ENCODE data around the gene PTGR3. TPM values are rescaled to one million over a fixed set of nuclear protein-coding genes. Genes with fewer than 3 reads are reported as not detected.

Gene PTGR3
- total RNA-seq, 1 donor from 2014 or later: 6.6 TPM

DNA sequence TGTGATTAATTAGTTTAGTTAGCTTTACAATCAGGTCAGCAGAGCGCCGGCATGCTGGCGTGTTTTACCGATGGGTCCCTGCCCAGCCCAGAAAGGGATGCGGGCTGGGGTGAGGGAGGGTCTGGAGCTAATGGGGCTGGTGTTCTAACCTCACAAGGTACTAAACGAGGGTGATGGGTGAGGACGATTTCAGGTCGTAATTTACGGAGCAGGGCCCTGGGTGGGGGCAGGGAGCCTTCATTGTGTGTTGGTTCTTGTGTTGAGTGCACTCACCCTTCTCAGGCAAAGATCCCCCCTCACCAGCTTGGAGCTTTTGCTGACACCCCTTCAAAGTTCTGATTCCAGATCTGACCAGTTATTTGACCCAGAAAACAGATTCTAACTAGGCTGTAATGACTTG lies 39.5 kb downstream of the PTGR3 start:
- no peaks in the 10 kb centered on the region for H3K27me3 ChIP-seq (ENCODE audit: control insufficient read depth, insufficient read depth, low read length)
- no peak for DNase-seq (ENCODE audit: low read depth)
- H3K36me3 ChIP-seq (ENCODE audit: control insufficient read depth, insufficient read depth, low read length): no peaks in the 10 kb centered on the region
- TF ChIP-seq, protein P1, sequence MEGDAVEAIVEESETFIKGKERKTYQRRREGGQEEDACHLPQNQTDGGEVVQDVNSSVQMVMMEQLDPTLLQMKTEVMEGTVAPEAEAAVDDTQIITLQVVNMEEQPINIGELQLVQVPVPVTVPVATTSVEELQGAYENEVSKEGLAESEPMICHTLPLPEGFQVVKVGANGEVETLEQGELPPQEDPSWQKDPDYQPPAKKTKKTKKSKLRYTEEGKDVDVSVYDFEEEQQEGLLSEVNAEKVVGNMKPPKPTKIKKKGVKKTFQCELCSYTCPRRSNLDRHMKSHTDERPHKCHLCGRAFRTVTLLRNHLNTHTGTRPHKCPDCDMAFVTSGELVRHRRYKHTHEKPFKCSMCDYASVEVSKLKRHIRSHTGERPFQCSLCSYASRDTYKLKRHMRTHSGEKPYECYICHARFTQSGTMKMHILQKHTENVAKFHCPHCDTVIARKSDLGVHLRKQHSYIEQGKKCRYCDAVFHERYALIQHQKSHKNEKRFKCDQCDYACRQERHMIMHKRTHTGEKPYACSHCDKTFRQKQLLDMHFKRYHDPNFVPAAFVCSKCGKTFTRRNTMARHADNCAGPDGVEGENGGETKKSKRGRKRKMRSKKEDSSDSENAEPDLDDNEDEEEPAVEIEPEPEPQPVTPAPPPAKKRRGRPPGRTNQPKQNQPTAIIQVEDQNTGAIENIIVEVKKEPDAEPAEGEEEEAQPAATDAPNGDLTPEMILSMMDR (IDR thresholded peaks at IDR 0.05; ENCODE audit: insufficient read depth, low read length, poor library complexity, severe bottlenecking): no peak
- no peak overlapping the region for H3K4me3 ChIP-seq (ENCODE audit: low read depth, low read length)

DNA sequence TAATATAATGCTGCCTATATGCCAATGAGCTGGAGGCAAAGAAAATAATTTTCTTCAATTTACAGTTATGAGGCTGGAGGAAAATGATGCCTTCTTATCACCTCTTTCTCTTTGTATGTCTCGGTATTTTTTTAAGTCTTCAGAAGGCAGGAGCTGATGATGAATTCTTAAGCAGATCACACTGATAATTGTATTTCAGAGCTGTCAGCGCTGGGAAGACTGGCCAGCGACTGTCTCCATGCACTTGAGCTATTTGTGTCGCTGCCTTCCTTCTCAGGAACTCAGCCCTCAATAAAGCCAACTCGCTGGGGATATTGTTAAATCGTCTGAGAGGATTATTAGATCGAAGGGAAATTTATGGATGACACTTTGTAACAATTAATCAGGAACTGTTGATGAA lies 40.3 kb downstream of the PTGR3 start:
- no peaks in the 10 kb centered on the region for H3K27me3 ChIP-seq (ENCODE audit: control insufficient read depth, insufficient read depth, low read length)
- H3K4me3 ChIP-seq (ENCODE audit: low read depth, low read length): no peak overlapping the region
- H3K36me3 ChIP-seq (ENCODE audit: control insufficient read depth, insufficient read depth, low read length): no peaks in the 10 kb centered on the region
- DNase-seq (ENCODE audit: low read depth): no peak
- TF ChIP-seq, protein P1 (IDR thresholded peaks at IDR 0.05; ENCODE audit: insufficient read depth, low read length, poor library complexity, severe bottlenecking): no peak

DNA sequence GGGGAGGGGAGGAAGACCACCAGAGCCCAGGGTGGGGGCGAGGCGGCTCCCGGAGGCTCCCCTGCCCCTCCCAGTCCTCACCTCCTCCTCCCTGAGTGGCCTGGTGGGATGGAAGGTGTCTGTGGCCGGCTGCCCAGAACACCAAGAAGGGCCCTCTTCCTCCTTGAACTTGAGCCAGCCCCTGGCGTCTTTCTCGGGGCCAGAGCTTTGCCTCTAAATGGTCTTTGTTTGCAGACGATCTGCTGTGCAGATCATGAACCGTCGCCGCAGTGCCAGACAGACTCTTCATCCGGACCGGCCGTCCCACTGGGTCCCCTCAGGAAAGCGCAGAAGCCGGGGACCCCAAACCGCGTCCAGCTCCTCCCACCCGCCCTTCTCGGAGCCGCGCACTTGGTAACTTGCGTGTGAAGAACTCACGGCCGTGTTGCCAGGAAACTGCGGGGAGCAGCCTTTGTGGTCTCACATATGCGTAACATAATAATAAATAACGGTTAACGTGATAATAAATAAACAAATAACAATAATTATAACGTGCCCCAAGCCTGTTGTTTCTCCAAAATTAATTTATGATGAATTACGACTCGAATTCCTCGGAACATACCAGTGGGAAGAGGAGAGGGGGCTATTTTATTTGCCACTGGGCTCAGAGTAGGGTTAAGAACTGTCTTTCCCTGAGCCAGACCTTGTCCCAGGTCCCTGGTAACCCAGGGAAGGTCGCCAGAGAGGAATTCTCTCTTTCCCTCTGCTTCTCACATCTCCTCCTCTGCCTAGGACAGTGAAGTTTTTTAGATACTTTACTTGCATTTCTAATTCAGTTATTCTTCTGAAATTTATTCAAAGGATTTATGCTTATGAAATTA lies 41.0 kb downstream of the PTGR3 start:
- H3K4me3 ChIP-seq (ENCODE audit: low read depth, low read length): no peak overlapping the region
- DNase-seq (ENCODE audit: low read depth): no peak
- H3K27me3 ChIP-seq (ENCODE audit: control insufficient read depth, insufficient read depth, low read length): no peaks in the 10 kb centered on the region
- TF ChIP-seq, protein P1 (IDR thresholded peaks at IDR 0.05; ENCODE audit: insufficient read depth, low read length, poor library complexity, severe bottlenecking): no peak
- no peaks in the 10 kb centered on the region for H3K36me3 ChIP-seq (ENCODE audit: control insufficient read depth, insufficient read depth, low read length)

DNA sequence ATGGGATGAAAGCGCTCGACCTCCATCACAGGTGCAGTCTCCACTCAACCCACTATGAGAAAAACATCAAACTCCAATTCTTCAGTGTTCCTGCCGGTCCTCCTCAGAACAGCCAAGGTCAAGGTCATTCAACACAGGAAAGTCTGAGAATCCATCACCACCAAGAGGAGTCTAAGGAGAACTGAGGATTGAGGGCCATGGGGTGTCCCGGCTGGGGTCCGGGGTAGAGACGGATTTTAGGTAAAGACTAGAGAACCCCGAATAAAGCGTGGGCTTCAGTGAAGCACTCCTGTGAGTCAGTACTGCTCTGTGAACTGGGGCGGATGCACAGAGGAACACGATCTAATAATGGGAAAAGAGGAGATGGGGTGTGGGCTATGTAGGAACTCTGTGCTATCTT lies 41.8 kb downstream of the PTGR3 start:
- no peak for DNase-seq (ENCODE audit: low read depth)
- Histone ChIP-seq H3K27me3 (ENCODE audit: control insufficient read depth, insufficient read depth, low read length) (no peaks in the 10 kb centered on the region), H3K36me3 (ENCODE audit: control insufficient read depth, insufficient read depth, low read length) (no peaks in the 10 kb centered on the region), H3K4me3 (ENCODE audit: low read depth, low read length) (no peak overlapping the region)
- TF ChIP-seq, protein P1 (IDR thresholded peaks at IDR 0.05; ENCODE audit: insufficient read depth, low read length, poor library complexity, severe bottlenecking): no peak

DNA sequence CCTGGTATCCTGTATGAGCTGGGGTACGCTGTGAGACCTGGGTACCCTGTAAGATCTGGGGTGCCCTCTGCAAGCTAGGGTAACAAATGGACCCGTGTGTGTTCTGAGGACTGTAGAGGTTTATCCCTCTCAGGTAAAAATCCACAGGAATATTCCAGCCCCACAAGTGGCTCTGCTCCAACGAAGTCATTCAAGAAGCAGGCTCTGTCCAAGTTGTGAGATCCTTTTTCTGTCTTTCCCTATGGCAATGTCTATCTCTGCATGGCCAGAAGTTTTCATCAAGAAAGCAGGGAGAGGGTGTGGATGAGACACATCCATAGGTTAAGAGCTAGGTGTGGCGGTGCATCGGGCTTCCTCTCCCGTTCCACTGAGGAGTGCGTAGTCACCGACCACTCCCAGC lies 43.0 kb downstream of the PTGR3 start:
- H3K27me3 ChIP-seq (ENCODE audit: control insufficient read depth, insufficient read depth, low read length): no peaks in the 10 kb centered on the region
- DNase-seq (ENCODE audit: low read depth): no peak
- no peak overlapping the region for H3K4me3 ChIP-seq (ENCODE audit: low read depth, low read length)
- TF ChIP-seq, protein P1 (IDR thresholded peaks at IDR 0.05; ENCODE audit: insufficient read depth, low read length, poor library complexity, severe bottlenecking): no peak
- no peaks in the 10 kb centered on the region for H3K36me3 ChIP-seq (ENCODE audit: control insufficient read depth, insufficient read depth, low read length)

DNA sequence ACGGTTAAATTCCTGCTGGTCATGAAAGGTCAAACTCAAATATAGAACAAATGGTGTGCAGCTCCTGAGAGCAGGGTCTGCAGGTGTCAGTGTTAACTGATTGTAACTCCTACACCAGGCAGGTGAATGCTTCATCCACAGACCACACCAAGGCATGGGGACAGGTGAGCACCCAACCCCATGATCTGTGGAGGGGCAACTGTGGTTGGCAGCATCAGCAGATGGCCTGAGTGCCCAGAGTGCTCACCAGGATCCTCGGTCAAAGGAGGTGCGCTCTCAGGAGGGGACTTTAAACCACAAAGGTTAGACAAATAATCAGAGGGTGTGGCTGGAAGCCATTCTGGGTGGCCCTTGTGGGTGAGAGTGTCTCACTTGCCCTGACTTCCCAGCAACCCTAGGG lies 44.5 kb downstream of the PTGR3 start:
- no peaks in the 10 kb centered on the region for H3K27me3 ChIP-seq (ENCODE audit: control insufficient read depth, insufficient read depth, low read length)
- DNase-seq (ENCODE audit: low read depth): no peak

More for the DNA sequence above, 44.5 kb downstream of the PTGR3 start:
- no peaks in the 10 kb centered on the region for H3K36me3 ChIP-seq (ENCODE audit: control insufficient read depth, insufficient read depth, low read length)
- TF ChIP-seq, protein P1 (IDR thresholded peaks at IDR 0.05; ENCODE audit: insufficient read depth, low read length, poor library complexity, severe bottlenecking): no peak
- H3K4me3 ChIP-seq (ENCODE audit: low read depth, low read length): no peak overlapping the region
